SKM-1 (cell line): ENCODE results near the gene PWWP2B.
A peak's percentile ranks its signal among the peaks of the same experiment; 100 is the strongest.

Experiments
- DNase-seq: peaks from one replicate; lab custom pipeline; 2025; ENCODE audit not compliant: unreplicated experiment; lab: John Stamatoyannopoulos, UW

The PWWP2B gene

DNA sequence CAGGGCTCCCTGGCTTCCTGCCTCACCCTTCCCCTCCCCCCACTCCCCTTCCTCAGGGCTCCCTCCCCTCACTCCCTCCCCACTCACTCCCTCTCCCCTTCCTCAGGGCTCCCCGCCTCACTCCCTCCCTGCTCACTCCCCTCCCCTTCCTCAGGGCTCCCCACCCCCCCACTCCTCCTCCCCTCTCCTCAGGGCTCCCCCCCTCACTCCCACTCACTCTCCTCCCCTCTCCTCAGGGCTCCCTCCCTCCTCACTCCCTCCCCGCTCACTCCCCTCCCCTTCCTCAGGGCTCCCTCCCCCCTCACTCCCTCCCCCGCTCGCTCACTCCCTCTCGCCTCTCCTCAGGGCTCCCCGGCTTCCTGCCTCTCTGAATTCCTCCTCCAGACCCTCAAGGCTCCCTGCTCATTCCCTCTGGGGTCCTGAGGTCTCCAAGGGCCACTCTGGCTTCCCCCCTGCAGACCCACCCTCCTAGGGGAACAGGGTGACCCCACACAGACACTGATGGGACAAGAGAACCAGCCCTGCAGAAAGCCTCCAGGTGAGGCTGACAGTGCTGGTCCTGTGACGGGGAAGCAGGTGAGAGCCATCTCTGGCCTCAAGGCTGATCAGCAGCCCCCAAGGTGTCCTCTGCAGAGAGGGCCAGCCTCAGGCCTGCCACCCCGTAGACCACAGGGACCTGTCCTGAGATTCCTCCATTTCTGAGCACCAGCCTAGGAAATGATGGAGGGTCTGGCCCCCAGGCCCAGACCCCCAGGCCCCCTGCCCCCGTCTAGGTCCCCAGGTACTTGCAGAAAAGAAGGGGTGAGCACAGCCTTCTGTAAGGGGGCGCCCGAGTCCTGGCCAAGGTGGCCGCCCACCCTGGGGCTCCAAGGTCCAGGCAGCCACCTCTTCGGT is 47.2 kb downstream of the PWWP2B start:
- DNase-seq = peak; percentile 44

DNA sequence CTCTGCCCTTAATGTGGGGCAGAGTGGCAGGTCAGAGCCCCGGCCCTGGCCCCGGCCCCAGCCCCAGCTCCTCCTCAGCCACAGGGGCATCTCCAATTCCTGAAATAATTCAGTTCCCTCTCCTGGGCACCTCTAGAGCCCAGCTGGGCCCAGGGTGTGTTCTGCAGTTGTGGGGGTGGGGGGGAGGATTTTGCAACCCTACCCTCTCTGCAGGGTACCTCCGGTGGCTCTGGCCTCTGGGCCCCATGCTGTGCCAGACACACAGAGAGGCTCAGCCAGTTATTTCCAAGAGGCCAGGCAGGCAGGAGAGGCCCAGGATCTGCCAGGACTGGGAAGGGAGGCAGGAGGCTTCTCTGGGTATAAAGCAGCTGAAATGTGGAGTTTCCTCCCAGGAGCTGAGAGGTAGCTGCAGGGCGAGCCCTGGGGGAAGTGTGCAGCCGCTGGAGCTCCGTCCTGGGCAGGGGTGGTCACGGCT is 47.9 kb downstream of the PWWP2B start:
- no peak for DNase-seq

DNA sequence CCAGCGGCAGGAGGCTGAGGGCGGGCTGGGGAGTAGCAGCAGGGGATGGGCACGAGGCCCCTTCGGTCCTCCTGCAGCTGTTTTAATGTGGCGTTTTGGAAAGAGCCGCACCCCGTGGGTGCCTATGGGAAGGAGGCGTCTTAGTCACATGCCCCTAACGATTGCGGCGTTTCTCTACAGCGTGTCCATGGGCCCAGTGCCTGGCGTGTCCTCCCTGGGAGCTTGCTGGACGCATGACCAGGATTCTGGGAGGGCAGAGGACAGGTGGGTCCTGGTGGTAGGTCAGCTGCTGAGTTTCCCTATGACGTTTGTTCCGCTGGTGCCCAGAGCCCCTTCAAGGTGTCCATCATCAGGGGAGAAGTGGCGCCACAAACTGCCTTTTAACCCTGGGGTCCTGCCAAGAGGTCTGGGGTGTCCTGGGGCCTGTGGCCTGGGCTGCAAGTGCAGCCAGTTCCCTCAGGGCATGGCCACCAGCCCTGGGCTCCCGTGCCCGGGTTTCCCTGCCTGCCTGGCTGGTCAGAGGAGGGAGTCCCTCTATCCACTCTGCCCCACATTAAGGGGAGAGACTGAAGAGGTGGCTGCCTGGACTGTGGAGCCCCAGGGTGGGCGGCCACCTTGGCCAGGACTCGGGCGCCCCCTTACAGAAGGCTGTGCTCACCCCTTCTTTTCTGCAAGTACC is 48.7 kb downstream of the PWWP2B start:
- no peak for DNase-seq

DNA sequence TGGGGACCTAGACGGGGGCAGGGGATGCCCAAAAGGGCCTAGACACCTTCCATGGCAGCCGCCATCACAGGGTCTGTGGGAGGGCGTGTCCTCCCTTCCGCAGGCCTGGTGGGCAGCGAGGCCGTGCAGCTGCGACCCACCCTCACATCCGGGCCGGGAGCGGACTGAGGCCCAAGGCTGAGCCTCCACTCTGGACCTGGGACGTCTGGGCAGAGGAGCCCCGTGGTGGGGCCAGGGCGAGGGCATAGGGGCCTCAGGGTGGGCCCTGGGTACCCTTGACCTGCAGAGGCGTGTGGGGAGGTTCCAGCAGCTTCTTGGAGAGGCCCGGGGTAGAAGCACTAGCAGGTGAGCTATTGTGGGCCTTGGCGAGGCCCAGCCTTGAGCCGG is 49.2 kb downstream of the PWWP2B start:
- DNase-seq = no peak

DNA sequence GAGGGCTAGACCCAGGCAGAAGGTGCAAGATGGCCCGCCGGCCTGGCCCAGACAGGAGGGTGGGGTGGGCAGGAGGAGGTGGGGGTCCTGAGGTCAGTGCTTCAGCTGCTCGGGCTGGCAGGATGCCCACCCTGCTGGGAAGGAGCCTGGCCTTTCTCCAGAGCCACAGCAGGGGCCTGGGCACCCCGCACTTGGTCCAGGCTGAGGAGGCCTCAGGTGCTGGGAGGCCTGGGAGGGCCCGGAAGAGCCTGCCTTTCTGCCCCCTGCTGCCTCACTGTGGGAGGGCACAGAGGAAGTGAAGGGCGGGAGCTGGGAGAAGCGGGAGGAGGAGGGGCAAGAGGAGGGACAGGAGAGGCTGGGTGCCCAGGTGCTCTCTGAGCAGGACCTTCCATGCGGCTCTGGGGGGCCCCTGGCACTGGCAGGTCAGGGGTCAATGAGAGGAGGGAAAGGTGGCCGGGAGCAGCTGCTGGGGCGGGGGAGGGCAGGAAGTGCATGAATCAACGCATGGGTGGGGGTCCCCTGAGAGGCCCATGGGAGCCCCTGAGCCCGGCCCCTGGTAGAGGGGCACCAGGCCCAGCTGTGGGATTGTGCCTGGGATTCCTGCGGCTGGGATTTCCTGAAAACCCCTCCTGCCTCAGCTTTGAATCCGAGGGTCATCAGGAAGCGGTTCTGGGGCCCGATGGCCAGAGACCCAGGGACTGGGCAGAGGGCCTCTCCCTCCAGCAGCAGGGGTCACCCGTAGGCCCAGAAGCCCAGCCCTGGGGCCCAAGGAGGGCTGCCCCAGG is 49.9 kb downstream of the PWWP2B start:
- peak; percentile 85 for DNase-seq

DNA sequence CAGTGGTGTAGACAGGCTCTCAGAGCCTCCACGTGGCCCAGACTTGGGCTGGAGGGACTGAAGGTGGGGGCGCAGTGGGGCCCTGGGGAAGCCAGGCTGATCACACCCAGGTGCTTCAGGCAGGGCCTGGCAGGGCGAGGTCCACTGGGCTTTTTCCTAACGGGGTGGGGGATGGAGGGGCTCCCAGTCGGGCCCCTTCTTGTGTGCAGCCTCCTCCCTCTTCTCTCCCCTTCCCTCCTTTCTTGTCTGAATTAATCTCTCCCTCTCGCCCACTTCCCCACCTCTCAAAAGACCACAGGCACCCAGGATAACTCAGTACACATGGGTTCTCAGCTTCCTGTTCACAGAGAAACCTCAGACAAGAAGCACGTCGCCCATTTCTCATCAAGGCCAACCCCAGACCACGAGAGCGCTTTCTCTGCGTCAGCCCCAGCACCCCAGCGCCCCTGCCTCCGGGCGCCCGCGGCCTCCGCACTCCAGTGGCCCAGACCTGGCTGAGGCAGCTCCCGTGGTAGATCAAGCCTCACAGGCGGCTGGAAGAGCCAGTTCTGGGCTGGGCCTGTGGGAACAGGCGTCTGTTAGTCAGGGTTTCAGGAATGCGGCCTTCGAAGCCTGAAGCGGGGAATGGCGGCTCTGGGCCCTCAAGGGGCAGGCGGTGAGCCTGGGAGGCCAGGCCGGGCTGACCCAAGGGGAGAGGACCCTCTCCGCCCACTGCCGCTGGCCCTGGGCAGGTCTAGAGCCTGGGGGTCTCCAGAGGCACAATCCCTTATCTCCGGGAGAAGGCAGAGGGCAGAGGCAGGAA is 50.6 kb downstream of the PWWP2B start:
- DNase-seq = peak; percentile 13

DNA sequence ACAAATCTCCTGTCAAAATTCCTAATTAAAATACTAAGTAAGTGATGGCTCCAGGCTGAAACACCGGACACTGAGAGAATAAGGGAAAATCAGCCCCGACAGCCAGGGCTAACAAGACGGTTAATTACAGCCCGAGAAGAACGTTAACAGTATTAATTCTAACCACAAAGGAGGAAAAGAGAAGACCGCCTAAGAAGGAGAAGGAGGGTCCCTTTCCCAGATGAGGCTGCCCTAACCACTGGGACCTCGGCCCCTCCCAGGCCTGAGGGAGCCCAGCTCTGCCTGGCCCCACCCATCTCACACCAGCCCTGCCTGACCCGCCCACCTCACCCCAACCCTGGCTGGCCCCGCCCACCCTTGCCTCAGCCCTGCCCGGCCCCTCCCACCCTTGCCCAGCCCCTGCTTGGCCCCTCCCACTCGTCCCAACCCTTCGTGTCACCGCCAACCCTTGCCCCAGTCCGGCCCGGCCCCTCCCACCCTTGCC is 51.3 kb downstream of the PWWP2B start:
- DNase-seq = peak; percentile 86

DNA sequence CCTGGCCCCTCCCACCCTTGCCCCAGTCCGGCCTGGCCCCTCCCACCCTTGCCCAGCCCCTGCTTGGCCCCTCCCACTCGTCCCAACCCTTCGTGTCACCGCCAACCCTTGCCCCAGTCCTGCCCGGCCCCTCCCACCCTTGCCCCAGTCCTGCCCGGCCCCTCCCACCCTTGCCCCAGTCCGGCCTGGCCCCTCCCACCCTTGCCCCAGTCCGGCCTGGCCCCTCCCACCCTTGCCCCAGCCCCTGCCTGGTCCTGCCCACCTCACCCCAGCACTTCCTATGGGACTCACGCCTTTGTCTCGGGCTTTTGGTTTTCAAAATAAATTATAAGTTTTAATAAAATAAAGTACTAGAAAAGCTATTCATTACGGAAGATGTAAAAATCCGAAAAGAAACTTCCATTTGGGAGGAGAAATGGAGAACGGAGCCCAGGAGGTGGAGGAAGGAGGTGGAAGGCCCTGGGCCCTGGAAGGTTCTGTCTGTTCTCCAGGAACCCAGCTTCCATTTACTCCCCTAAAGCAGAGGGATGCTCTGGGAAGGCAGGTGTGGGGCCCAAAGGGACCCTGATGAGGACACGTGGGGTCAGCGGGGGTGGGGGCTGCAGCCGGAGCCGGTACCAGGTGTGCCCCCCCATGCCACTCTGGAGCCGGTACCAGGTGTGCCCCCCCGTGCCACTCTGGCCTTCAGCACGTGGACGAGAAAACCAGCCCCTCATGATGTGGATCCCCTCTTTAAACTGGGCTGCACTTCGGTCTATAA is 52.2 kb downstream of the PWWP2B start:
- DNase-seq = peak; percentile 11

DNA sequence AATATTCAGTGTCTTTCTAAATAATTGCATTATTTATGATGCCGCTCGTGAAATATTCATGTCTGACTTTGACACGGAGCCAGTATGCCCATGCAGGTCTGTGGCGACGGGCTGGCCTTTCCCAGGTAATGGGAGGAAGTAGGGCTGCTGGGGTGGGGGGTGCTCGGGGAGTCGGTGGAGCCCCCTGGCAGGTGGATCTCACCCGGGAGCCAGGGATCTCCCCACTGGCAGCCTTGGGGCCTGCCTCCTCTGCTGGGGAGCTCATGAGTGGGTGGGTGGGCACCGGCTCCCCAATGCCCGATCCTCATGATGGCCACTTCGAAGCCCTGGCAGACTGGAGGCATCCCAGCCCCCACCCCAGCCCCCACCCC is 52.8 kb downstream of the PWWP2B start:
- no peak for DNase-seq

DNA sequence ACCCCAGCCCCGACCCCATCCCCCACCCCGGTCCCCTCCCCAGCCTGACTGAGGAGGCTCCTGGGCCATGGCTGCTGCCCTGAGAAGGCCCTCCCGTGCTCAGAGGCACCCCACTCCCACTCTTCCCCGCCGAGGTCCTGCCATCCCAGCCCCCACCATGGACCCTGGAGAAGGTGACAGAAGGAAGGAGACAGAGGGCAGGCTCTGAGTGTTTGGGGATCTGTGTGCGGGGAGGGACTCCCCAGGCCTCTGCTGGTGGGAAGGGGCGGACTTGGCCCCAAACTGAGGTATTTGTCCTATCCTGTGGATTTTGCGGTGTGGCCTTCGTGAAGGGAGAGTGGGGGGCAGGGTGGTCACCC is 53.4 kb downstream of the PWWP2B start:
- DNase-seq = no peak

DNA sequence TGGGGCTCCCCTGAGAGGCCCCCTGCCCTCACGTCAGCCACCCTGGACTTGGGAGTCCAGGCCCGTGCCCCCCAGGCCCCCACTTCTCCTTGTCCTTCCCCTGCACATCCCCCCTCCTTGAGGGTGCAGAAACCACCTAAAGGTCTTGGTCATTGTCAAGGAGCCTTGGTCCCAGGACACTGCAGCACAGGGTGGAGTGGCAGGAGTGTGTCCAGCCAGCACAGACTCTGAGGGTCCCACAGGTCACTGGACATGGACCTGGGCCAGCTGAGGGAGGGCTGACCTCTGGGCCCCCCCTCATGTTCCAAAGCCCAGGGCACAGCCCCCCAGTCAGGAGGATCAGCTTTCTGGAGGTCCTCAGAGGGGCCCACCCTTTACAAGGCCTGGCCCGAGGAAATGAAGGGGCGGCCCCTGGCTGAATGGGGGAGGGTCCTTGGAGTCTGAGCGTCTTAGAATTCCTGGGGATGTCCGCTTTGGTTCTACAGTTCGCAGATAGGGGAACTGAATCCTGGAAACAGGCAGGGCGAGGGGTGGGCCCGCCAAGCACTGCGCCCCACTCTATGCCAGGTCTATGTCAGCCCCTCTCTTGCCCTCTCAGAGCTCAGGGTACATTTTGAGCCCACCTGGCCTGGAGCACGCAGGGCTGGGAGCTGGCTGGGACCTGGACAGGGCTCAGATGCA is 54.0 kb downstream of the PWWP2B start:
- no peak for DNase-seq

DNA sequence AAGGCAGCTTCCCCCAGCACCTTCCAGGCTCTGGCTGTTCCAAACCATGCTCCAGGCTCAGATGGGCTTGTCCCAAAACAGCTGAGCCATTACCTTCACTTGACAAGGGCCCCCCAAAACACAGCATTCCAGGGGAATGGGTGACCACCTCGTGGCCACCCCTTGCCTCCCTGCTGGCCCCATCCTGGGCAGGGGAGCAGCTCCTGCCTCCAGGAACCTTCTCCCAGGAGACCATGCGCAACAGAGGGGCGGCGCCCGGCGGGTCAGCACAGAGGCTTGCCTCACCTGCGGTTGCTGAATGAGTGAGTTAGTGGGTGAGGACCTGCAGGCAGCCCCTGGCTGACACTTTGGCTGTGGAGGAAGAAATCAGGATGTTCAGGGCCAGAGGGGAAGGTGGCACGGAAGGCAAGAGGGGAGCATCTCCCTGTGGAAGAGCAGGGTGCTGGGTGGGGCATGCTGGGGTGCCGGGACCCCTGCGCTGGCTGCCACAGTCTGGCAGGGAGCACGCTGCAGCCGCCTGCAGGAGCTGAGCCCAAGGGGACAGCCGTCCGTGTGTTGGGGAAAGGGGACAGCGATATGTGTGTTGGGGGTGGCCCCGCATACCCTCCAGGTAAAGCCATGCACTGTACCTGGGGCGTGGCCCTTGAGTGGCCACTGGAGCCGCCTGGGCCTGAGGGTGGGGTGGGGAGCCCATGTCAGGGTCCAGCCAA is 54.7 kb downstream of the PWWP2B start:
- DNase-seq = no peak

DNA sequence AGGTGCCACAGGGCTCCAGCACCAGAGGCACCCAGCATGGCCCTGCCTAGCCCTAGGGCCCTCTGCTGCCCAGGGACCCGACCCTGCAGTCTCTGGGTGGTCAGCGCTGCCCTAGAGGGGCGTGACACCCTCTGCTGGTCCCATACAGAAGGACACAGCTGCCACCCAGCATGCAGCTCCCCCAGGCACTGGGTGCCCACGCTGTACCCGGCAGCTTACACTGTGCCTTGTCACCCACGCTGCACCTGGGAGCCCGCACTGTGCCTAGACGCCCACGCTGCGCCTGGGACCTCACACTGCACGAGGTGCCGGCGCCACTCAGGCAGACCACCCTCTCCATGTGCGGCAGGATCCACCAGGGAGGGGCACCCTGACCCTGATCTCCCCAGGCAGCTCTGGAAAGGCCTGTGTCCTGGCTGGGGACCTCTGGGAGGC is 55.2 kb downstream of the PWWP2B start:
- DNase-seq = no peak

DNA sequence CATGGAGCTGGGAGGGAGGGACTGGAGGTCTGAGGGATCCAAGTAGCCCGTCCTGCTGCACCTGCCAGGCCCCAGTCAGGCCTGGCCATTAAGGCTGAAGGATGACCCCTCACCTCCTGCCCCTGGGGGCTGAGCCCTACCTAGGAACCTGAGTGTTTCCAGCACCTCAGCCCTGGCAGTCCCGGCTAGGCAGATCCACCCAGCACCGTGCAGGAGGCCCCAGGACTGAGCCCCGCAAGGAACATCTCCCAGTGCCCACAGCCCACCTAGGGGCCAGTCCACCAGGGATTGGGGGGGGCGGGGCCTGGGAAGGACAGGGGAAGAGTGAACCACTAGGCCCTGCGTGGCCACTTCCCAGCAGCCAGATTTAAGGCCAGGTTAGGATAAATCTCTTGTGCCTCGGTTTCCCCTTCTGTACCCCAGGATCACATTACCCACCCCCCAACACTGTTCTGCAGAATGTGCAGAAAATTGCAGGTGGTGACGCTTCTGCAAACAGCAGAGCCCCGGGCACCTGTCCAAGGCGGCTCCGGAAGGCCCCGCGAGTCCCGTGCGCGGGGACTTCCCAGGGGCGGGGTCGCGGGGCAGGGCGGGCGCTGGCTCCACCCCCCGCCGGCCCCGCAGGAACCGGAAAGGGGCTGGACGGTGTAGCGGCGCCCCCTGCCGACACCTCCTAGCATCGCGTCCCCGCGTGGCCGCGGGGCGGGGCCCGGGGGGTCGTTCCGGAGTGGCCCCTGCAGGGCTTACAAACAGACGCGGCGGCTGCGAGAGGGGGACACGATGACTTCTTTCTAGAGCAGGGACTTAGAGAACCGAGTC is 55.9 kb downstream of the PWWP2B start:
- DNase-seq = peak; percentile 37

DNA sequence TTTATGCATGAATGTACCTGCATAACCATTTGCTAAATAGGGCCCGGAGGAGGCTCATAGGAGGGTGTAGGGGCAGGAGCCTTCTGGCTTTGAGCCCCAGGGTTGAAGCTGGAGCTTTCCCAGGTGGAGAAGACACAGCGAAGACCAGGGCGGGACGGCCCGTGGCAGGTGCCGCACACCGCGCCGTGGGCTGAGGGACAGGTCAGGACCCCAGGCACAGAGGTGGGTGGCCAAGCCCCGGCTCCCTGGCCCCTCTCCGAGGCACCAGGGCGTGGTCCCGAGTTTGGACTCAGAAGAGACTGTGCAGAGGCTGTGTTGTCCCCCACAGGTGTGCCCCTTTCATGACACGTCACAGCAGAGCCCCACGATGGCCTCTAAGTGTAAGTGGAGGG is 56.5 kb downstream of the PWWP2B start:
- DNase-seq = no peak

DNA sequence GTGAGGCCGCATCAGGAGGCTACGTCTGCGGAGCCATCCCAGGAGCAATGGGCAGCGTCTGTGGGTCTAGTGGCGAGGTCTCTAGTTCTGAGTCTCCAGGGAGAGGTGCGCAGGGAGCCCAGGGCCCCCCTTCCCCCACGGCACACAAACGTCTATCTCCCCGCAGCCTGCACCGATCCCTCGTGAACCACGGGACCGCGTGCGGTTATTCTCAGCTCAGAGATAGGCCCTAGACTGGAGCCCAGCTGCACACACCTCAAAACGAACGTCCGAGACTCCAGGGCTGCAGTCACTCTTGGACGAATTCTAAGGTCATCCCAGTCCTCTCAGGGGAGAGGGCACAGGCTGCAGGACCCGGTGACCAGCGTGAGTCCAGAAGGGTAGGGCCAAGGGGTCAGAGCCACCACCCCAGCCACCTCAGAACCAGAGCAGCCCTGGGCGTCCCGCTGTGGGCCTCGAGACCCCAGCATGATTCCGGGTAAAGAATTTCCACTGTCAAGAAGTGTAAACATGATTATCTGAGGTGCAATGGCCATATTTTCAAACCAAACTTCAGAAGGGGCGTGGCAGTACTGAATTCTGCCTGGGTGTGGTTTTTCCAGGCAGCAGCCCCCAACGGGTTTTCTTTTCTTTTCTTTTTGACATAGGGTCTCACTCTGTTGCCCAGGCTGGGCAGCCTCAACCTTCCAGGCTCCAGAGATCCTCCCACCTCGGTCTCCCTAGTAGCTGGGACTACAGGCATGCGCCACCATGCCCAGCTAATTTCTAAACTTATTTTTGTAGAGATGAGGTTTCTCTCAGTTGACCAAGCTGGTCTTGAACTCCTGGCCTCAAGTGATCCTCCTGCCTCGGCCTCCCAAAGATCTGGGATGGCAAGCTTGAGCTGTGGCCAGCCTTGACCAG is 57.5 kb downstream of the PWWP2B start:
- DNase-seq = no peak

DNA sequence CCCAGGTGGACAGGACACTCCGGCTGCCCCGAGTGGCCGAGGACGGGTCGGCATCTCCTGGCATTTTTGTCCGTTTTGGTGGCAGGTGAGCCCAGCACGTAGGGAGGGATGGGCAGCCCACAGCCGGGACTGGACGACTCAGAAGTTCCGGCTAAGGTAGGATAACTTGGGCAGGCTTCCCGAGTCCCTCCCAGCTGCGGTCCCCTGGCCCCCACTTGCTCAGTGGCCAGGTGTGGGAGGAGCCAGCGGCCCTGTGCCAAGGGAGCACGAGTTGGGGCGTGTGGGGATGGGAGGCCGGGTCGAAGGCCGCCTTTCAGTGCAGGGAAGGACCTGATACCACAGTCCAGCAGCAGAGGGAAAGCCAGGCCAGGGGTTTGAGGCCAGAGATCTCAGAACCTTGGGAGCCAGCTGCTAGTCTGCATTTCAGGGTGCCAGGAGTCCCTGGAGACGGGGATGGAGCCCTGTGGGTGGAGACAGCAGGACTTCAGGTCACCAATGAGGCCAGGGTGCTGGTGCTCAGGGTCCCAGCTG is 58.5 kb downstream of the PWWP2B start:
- DNase-seq = no peak
